HL-60 (cell line): ENCODE results near the gene TUBGCP2.

Source experiments
- DNase-seq, 2 experiments: peaks; one replicate each; pipeline ENCODE4 v3.0.0-alpha.2; 2010 to 2020; ENCODE audit warnings: low read depth in 1 of 2, low spot score in 1 of 2
- H3K27ac ChIP-seq: fragments of 250-450 bp; sonication (Bioruptor Pico); replicated peaks from 2 replicates; pipeline ENCODE4 v1.5.1; 2020; ENCODE audit warnings: mild to moderate bottlenecking, moderate library complexity
- H3K27me3 ChIP-seq: fragments of 250-450 bp; sonication (Bioruptor Pico); 2 replicates; pipeline ENCODE4 v1.5.1; 2021; ENCODE audit warnings: mild to moderate bottlenecking, moderate library complexity; ENCODE audit not compliant: insufficient read depth, poor library complexity, severe bottlenecking
- H3K4me3 ChIP-seq: replicated peaks from 2 replicates; pipeline ENCODE4 v1.5.1; 2011; ENCODE audit warnings: mild to moderate bottlenecking, control low read depth, low read length; ENCODE audit not compliant: insufficient read depth
- CTCF ChIP-seq: IDR thresholded peaks from one replicate; pipeline ENCODE4 v1.5.1; 2011; ENCODE audit warnings: low read length, control low read depth, inconsistent platforms; ENCODE audit not compliant: insufficient read depth
- GABPA ChIP-seq: IDR thresholded peaks from 2 replicates; pipeline ENCODE4 v1.6.1; 2012; ENCODE audit warnings: low read depth
- POLR2AphosphoS5 ChIP-seq: IDR thresholded peaks from 2 replicates; pipeline ENCODE4 v1.6.1; 2012; ENCODE audit warnings: low read depth
- REST ChIP-seq: IDR thresholded peaks from 2 replicates; pipeline ENCODE4 v1.6.1; 2012; ENCODE audit warnings: low read depth; ENCODE audit not compliant: insufficient replicate concordance
- SPI1 ChIP-seq: IDR thresholded peaks from 2 replicates; pipeline ENCODE4 v1.6.1; 2012; ENCODE audit warnings: low read depth, mild to moderate bottlenecking, borderline replicate concordance
- microRNA-seq: library from miRNA; unstranded; fragments of <30 nt; microRNA quantifications from one replicate; pipeline ENCODE4, GENCODE V29; 2018

TUBGCP2 gene

DNA sequence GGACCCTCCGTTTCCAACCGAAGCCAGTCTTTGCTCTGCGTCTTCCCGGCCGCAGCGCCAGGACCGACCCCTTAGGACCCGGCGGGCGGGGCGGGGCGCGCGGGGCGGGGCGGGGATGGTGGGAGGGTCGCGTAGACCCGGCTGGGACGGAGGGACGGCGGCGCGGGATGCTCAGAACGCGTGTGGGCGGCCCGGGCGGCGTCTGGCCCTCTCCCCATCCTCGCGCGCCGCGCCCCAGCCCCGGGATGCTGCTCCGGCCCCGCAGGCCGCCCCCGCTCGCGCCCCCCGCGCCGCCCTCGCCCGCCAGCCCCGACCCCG is 78.7 kb downstream of the TUBGCP2 start, which contains the start of gene UTF1:
TSS of gene UTF1 (plus strand) at position 174 of the 318 bp plus-strand sequence. CDS start at position 246, 72 bp downstream.
- TF ChIP-seq GABPA (no peak), CTCF (no peak), POLR2AphosphoS5 (no peak), REST (no peak), SPI1 (no peak)
- Histone ChIP-seq H3K27me3 (peaks cover 40% of the 10 kb centered on the region), H3K27ac (no peak within 1 kb of the TSS), H3K4me3 (no peak within 1 kb of the TSS)
- no peak for DNase-seq

- Histone ChIP-seq H3K4me3 (no peak overlapping the region), H3K27me3 (peaks cover 40% of the 10 kb centered on the region), H3K27ac (no peak overlapping the region)
- TF ChIP-seq CTCF (no peak), SPI1 (no peak), POLR2AphosphoS5 (no peak), REST (no peak), GABPA (no peak)
- DNase-seq: no peak
These were observed 79.2 kb downstream of the TUBGCP2 start for GRCh38 chr10:133229265-133230043.

Small RNA genes lying within 50 kb of the gene (microRNA-seq; reads per million reads assigned to microRNA genes)
- 38.6 reads per million, percentile 56 among the genes with 10 or more reads in this experiment for gene MIR202
